Lower leg skin (tissue), 4 donors: ENCODE results near the gene LMAN2. TPM values are rescaled to one million over a fixed set of nuclear protein-coding genes. Genes with fewer than 3 reads are reported as not detected.
"Not testable (repeated sequence)": the region's sequence is repeated elsewhere in the genome, so short reads cannot be mapped to it uniquely, and the experiment has no call there.

Experiments
- DNase-seq, 2 donors: peaks; one replicate each; pipeline ENCODE4 v3.0.0-alpha.2; 2019; ENCODE audit warnings: low spot score in 2 of 2
- H3K4me3 ChIP-seq: fragments of 200-600 bp; sonication (generic); 2 replicates; pipeline ENCODE4 v1.5.1; 2017; ENCODE audit warnings: mild to moderate bottlenecking, low read depth; ENCODE audit not compliant: poor library complexity, severe bottlenecking
- POLR2A ChIP-seq, 2 donors: fragments of 450-650 bp; IDR thresholded peaks; one replicate each; pipeline ENCODE4 v1.6.1; 2016 to 2017; ENCODE audit warnings: antibody characterized with exemption in 2 of 2, mild to moderate bottlenecking in 1 of 2, moderate library complexity in 1 of 2
- WGBS, 2 donors: methylation state at CpG; one replicate each; pipeline ENCODE4 v1.1.5; 2018; 5-methylcytosine and 5-hydroxymethylcytosine counted together
- intact Hi-C: fragments of 100-400 bp; cut with DNase I; formaldehyde crosslinking; loops from one replicate; pipeline ENCODE4 v1.15.0; 2023; ENCODE audit warnings: low total_unique reads
- total RNA-seq, 4 donors: library from RNA; depleted of rRNA; stranded (reverse); fragments of >200 nt; gene quantifications; one replicate each; pipeline ENCODE4 v1.1.0, GENCODE V29; 2016
- TF ChIP-seq, protein P1 (sequence below), 3 donors: fragments of 450-650 bp; IDR thresholded peaks; one replicate each; pipeline ENCODE4 v1.5.1; 2016; ENCODE audit warnings: antibody characterized with exemption in 3 of 3, mild to moderate bottlenecking in 3 of 3, moderate library complexity in 2 of 3

LMAN2 gene
- total RNA-seq, 4 donors from 2014 or later = 139 to 191 (median 166) TPM

- no peak for TF ChIP-seq POLR2A (IDR thresholded peaks at IDR 0.05)
- TF ChIP-seq, protein P1, sequence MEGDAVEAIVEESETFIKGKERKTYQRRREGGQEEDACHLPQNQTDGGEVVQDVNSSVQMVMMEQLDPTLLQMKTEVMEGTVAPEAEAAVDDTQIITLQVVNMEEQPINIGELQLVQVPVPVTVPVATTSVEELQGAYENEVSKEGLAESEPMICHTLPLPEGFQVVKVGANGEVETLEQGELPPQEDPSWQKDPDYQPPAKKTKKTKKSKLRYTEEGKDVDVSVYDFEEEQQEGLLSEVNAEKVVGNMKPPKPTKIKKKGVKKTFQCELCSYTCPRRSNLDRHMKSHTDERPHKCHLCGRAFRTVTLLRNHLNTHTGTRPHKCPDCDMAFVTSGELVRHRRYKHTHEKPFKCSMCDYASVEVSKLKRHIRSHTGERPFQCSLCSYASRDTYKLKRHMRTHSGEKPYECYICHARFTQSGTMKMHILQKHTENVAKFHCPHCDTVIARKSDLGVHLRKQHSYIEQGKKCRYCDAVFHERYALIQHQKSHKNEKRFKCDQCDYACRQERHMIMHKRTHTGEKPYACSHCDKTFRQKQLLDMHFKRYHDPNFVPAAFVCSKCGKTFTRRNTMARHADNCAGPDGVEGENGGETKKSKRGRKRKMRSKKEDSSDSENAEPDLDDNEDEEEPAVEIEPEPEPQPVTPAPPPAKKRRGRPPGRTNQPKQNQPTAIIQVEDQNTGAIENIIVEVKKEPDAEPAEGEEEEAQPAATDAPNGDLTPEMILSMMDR (IDR thresholded peaks at IDR 0.05) = no peak
- 21 to 39% methylated on average over 8 of the region's 8 CpGs for WGBS, 2 donors
- no peak overlapping the region for H3K4me3 ChIP-seq
- intact Hi-C loops = no loop called here
- no peak for DNase-seq
Measured at GRCh38 chr5:177362292-177362609, 10.8 kb upstream of the LMAN2 start.

DNA sequence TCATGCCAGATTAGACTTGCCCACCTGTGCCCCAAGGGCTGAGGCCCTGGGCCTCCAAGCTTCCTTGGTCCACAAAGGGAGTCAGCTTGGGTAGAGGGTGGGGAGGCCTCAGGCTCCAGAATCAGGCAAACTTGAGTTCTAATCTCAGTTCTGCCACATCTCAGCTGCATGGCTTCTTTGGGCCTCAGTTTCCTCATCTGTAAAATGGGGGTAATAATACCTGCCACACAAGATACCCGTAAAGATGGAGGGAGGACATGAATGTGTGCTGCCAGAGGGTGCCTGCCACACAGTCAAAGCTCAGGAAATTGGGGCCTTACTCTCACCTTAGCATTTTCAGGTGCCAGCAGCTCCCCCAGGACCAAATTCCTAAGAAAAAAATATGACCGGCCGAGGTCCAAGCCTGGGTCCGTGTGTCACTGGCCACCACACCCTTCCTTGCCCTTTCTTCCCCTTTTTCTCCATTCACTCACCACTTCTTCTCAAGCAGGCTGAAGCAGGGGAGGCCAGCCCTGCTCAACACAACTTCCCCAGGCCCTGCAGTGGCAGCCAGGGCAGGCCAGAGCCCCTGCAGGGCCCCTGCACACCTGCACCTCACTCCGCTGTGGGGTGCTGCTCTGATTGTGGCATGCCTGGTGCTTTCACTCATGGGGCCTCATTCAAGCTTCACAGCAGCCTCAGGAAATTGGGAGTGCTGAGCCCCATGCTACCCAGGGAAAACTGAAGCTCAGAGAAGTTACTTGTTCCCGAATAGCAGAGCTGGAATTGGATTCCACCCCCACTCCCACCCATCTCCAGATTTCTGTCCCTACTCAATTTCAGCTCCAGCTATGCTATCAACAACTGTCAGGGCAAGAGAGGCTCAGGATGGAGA is 10.2 kb upstream of the LMAN2 start:
- no peak for DNase-seq
- H3K4me3 ChIP-seq = no peak overlapping the region
- WGBS, 2 donors = 59 to 73% methylated on average over 6 of the region's 6 CpGs
- intact Hi-C loops = no loop called here
- TF ChIP-seq POLR2A (IDR thresholded peaks at IDR 0.05) = no peak
- TF ChIP-seq, protein P1 (IDR thresholded peaks at IDR 0.05) = no peak

GRCh38 chr5:177360740-177361139 is 9.3 kb upstream of the LMAN2 start:
- 86 to 87% methylated on average over 7 of the region's 7 CpGs for WGBS, 2 donors
- intact Hi-C loops, DNase-seq, H3K4me3 ChIP-seq: not testable (repeated sequence)

GRCh38 chr5:177359860-177360259 is 8.4 kb upstream of the LMAN2 start:
- TF ChIP-seq, protein P1 (IDR thresholded peaks at IDR 0.05) = no peak
- no peak for TF ChIP-seq POLR2A (IDR thresholded peaks at IDR 0.05)
- WGBS, 2 donors = 82 to 84% methylated on average over 3 of the region's 3 CpGs
- no peak for DNase-seq
- H3K4me3 ChIP-seq = no peak overlapping the region
- intact Hi-C loops = no loop called here

DNA sequence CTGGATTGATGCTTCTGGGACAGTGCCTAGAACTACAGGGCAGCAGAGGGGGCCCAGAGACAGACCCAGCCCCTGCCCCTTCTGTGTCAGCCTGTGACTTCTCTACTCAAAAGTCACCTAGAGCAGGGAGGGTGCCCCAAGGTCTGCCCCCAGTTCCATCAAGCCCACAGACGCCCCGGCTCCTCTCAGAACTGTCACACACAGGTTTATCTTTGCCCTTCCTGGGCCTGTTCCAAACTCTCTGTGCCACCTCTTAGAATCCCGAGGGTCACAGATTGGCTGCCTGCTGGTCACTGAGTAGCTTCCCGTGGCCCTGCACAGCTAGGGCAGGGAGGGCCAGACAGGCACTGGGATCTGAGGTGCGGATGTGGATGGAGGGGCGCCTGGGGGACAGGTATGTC is 8.0 kb upstream of the LMAN2 start:
- intact Hi-C loops = no loop called here
- DNase-seq = no peak
- no peak for TF ChIP-seq POLR2A (IDR thresholded peaks at IDR 0.05)
- TF ChIP-seq, protein P1 (IDR thresholded peaks at IDR 0.05) = no peak
- H3K4me3 ChIP-seq = no peak overlapping the region
- 80 to 87% methylated on average over 6 of the region's 6 CpGs for WGBS, 2 donors

DNA sequence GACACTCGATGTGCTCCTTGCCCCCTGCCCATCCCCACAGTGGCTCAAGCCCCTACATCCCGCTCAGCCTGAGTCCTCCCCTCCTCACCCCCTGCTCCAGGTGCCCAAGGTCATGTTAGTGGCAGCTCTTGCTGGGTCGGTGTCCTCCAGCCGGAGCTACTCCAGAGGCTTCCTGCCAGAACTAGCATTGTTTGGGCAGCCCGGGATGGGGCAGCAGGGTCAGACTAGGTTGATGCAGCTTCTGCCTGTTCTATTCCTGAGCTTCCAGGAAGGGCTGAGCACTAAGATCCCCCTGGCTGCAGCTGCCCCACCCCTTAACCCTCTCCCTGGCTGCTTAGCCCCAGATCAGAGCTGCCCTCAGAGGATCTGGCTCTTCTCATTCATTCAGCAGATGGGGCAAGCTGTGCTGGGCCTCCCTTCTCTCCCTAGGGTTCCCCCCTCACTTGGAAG is 6.9 kb upstream of the LMAN2 start:
- WGBS, 2 donors = 33 to 49% methylated on average over 4 to 5 of the region's 5 CpGs
- intact Hi-C loops = no loop called here
- no peak overlapping the region for H3K4me3 ChIP-seq
- DNase-seq = no peak
- TF ChIP-seq, protein P1 (IDR thresholded peaks at IDR 0.05) = no peak
- no peak for TF ChIP-seq POLR2A (IDR thresholded peaks at IDR 0.05)
